Vagina (tissue), 2 donors: ENCODE results near the gene MARCHF3. TPM values are rescaled to one million over a fixed set of nuclear protein-coding genes. Genes with fewer than 3 reads are reported as not detected.
"Not testable (repeated sequence)": the region's sequence is repeated elsewhere in the genome, so short reads cannot be mapped to it uniquely, and the experiment has no call there.

Experiments used
- DNase-seq, 2 donors: peaks; one replicate each; pipeline ENCODE4 v3.0.0-alpha.2; 2017; ENCODE audit errors: extremely low spot score in 2 of 2
- H3K27ac ChIP-seq: fragments of 200-600 bp; sonication (generic); one replicate; pipeline ENCODE4 v1.5.1; 2019
- H3K27me3 ChIP-seq: fragments of 200-600 bp; sonication (generic); one replicate; pipeline ENCODE4 v1.5.1; 2019
- H3K36me3 ChIP-seq, 2 donors: fragments of 200-600 bp; sonication (generic); one replicate each; pipeline ENCODE4 v1.5.1; 2017 to 2019
- H3K4me1 ChIP-seq: fragments of 200-600 bp; sonication (generic); one replicate; pipeline ENCODE4 v1.5.1; 2019
- H3K4me3 ChIP-seq, 2 donors: fragments of 200-600 bp; sonication (generic); 1 replicate in 1 of 2; 2 replicates in 1 of 2; pipeline ENCODE4 v1.5.1; 2016 to 2019
- H3K9me3 ChIP-seq: fragments of 200-600 bp; sonication (generic); one replicate; pipeline ENCODE4 v1.5.1; 2019
- CTCF ChIP-seq, 3 experiments: fragments of 450-650 bp in 2 of 3; fragments of 200-600 bp in 1 of 3; sonication (generic) in 1 of 3; IDR thresholded peaks; one replicate each; pipeline ENCODE4 v1.5.1; 2017 to 2019; ENCODE audit warnings: antibody characterized with exemption in 3 of 3, mild to moderate bottlenecking in 2 of 3, moderate library complexity in 2 of 3
- POLR2A ChIP-seq, 2 donors: fragments of 450-650 bp; IDR thresholded peaks; one replicate each; pipeline ENCODE4 v1.6.1; 2017; ENCODE audit warnings: antibody characterized with exemption in 2 of 2, mild to moderate bottlenecking in 2 of 2, moderate library complexity in 2 of 2
- POLR2AphosphoS5 ChIP-seq, 2 donors: sonication (generic); formaldehyde crosslinking; IDR thresholded peaks; one replicate each; pipeline ENCODE4 v1.9.0; 2017; ENCODE audit warnings: antibody characterized with exemption in 2 of 2, mild to moderate bottlenecking in 2 of 2, low read depth in 1 of 2; ENCODE audit not compliant: insufficient read depth in 1 of 2
- intact Hi-C: fragments of 100-400 bp; cut with DNase I; formaldehyde crosslinking; loops from one replicate; pipeline ENCODE4 v1.15.1; 2023
- total RNA-seq: library from RNA; depleted of rRNA; stranded (reverse); fragments of >200 nt; gene quantifications from one replicate; pipeline ENCODE4 v1.2.3, GENCODE V29; 2016

The MARCHF3 gene
- total RNA-seq, 1 donor from 2014 or later: 2.0 TPM

GRCh38 chr5:126896170-126896702, 134.1 kb downstream of the MARCHF3 start:
- H3K9me3 ChIP-seq: no peaks in the 10 kb centered on the region
- DNase-seq: no peak
- H3K27ac ChIP-seq: no peak overlapping the region
- TF ChIP-seq POLR2A (IDR thresholded peaks at IDR 0.05): no peak
- no peak for TF ChIP-seq CTCF (IDR thresholded peaks at IDR 0.05)
- no peak for TF ChIP-seq POLR2AphosphoS5 (IDR thresholded peaks at IDR 0.05; ENCODE audit: insufficient read depth in 1 of 2, low read depth in 1 of 2)
- no peaks in the 10 kb centered on the region for H3K4me1 ChIP-seq
- no peak overlapping the region for H3K4me3 ChIP-seq
- intact Hi-C loops: no loop called here
- H3K27me3 ChIP-seq: no peaks in the 10 kb centered on the region
- no peaks in the 10 kb centered on the region for H3K36me3 ChIP-seq

- H3K36me3 ChIP-seq, H3K27me3 ChIP-seq, H3K4me3 ChIP-seq, H3K4me1 ChIP-seq, H3K27ac ChIP-seq, DNase-seq, intact Hi-C loops, H3K9me3 ChIP-seq: not testable (repeated sequence)
These were observed 134.6 kb downstream of the MARCHF3 start for GRCh38 chr5:126895712-126896111.

GRCh38 chr5:126890414-126890813, 139.9 kb downstream of the MARCHF3 start:
- H3K27ac ChIP-seq, H3K36me3 ChIP-seq, H3K27me3 ChIP-seq: not testable (repeated sequence)

DNA sequence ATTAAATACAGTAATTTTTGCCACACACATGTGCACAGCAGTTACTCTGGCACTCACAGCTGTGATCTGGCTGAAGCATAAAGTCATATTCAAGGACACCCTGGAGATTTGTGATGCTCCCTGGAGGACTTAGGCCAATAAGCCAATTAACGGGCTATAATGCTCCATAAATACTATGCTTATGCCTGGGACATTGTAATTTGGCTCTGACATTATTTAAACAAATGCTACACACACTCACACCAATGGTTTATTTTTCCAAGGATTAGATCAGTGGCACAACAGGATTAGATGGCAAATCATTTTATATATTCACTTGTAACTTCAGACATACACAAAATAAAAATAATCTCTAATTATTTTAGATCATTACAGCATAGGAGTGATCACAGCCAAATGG, 142.2 kb downstream of the MARCHF3 start:
- TF ChIP-seq CTCF (IDR thresholded peaks at IDR 0.05) (no peak), POLR2A (IDR thresholded peaks at IDR 0.05) (no peak)
- no peak for DNase-seq
- intact Hi-C loops: no loop called here
- Histone ChIP-seq H3K36me3 (no peaks in the 10 kb centered on the region), H3K9me3 (no peaks in the 10 kb centered on the region), H3K4me3 (no peak overlapping the region), H3K27ac (no peak overlapping the region), H3K4me1 (no peaks in the 10 kb centered on the region), H3K27me3 (no peaks in the 10 kb centered on the region)

More at GRCh38 chr5:126890414-126890813, 139.9 kb downstream of the MARCHF3 start:
- H3K9me3 ChIP-seq, H3K4me3 ChIP-seq, H3K4me1 ChIP-seq, intact Hi-C loops, DNase-seq: not testable (repeated sequence)

- Histone ChIP-seq H3K36me3 (no peaks in the 10 kb centered on the region), H3K27me3 (no peaks in the 10 kb centered on the region), H3K27ac (no peak overlapping the region), H3K9me3 (no peaks in the 10 kb centered on the region), H3K4me1 (no peaks in the 10 kb centered on the region), H3K4me3 (no peak overlapping the region)
- intact Hi-C loops: no loop called here
- DNase-seq: no peak
- TF ChIP-seq POLR2AphosphoS5 (IDR thresholded peaks at IDR 0.05; ENCODE audit: insufficient read depth in 1 of 2, low read depth in 1 of 2): no peak
- no peak for TF ChIP-seq POLR2A (IDR thresholded peaks at IDR 0.05)
- no peak for TF ChIP-seq CTCF (IDR thresholded peaks at IDR 0.05)
These were observed 146.0 kb downstream of the MARCHF3 start for GRCh38 chr5:126884269-126884819.

DNA sequence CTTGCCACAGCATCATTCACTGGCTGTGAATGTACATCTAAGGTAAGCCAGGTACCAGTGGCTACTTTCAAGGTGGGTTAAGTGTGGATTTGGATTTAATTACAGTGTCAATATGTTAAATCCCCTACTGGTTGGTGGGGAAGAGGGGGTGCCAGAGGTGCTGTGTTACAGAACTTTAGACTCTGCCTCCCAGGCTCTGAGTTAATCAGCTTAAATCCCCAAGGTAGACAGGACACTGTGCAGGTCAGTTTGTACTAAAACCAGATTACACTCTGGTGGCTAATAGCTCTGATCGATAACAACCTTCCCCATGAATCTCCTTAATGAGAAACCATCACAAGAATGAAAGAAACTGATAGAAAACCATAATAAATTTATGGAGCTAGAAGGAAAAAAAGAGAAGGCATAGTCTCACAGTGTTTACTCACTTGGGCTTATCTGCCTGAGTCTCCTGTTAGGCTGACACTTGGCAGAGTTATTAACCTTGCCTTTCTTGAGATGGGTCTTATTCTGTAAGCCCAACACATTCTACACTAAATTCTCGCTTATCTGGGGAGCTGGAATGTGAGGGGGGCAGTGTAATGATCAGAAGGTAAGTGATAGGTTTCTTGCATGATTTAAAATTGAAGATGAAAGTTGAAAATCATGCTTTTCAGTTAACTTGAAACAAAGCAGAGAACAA, 146.7 kb downstream of the MARCHF3 start:
- TF ChIP-seq POLR2AphosphoS5 (IDR thresholded peaks at IDR 0.05; ENCODE audit: insufficient read depth in 1 of 2, low read depth in 1 of 2) (no peak), CTCF (IDR thresholded peaks at IDR 0.05) (no peak), POLR2A (IDR thresholded peaks at IDR 0.05) (no peak)
- no peak for DNase-seq
- H3K4me1 ChIP-seq: no peaks in the 10 kb centered on the region
- no peaks in the 10 kb centered on the region for H3K27me3 ChIP-seq
- H3K4me3 ChIP-seq: no peak overlapping the region
- no peaks in the 10 kb centered on the region for H3K36me3 ChIP-seq
- H3K9me3 ChIP-seq: no peaks in the 10 kb centered on the region
- H3K27ac ChIP-seq: no peak overlapping the region
- intact Hi-C loops: no loop called here
